ENCODE data around the gene DOCK9. TPM values are rescaled to one million over a fixed set of nuclear protein-coding genes. Genes with fewer than 3 reads are reported as not detected.
"Not testable (repeated sequence)": the region's sequence is repeated elsewhere in the genome, so short reads cannot be mapped to it uniquely, and the experiment has no call there.

DOCK9 gene
- total and polyA plus RNA-seq, 2 experiments from 2014 or later, result 32.8 to 39.1 TPM

- no peak for DNase-seq (ENCODE audit: low read depth in 1 of 2, low spot score in 1 of 2)
- no peaks in the 10 kb centered on the region for H3K27me3 ChIP-seq
- no peak overlapping the region for H3K4me3 ChIP-seq
- no peaks in the 10 kb centered on the region for H3K9me3 ChIP-seq (ENCODE audit: low read depth)
- peaks cover under 1% of the 10 kb centered on the region for H3K4me1 ChIP-seq (ENCODE audit: low read depth)
- no peaks in the 10 kb centered on the region for H3K36me3 ChIP-seq
- no peak for TF ChIP-seq CTCF (IDR thresholded peaks at IDR 0.05; ENCODE audit: low read depth, low read length)
- no peak overlapping the region for H3K27ac ChIP-seq
These were observed 161.5 kb downstream of the DOCK9 start for GRCh38 chr13:98816406-98816805.

GRCh38 chr13:98813993-98814392 is 163.9 kb downstream of the DOCK9 start:
- no peaks in the 10 kb centered on the region for H3K9me3 ChIP-seq (ENCODE audit: low read depth)
- no peaks in the 10 kb centered on the region for H3K36me3 ChIP-seq
- H3K27me3 ChIP-seq, result no peaks in the 10 kb centered on the region
- no peak for DNase-seq (ENCODE audit: low read depth in 1 of 2, low spot score in 1 of 2)
- no peak overlapping the region for H3K27ac ChIP-seq
- no peak overlapping the region for H3K4me3 ChIP-seq
- no peaks in the 10 kb centered on the region for H3K4me1 ChIP-seq (ENCODE audit: low read depth)
- TF ChIP-seq CTCF (IDR thresholded peaks at IDR 0.05; ENCODE audit: low read depth, low read length), result no peak

GRCh38 chr13:98812186-98812790 is 165.6 kb downstream of the DOCK9 start:
- H3K9me3 ChIP-seq (ENCODE audit: low read depth); H3K4me3 ChIP-seq; H3K27ac ChIP-seq; H3K4me1 ChIP-seq (ENCODE audit: low read depth); DNase-seq (ENCODE audit: low read depth in 1 of 2, low spot score in 1 of 2); H3K27me3 ChIP-seq; H3K36me3 ChIP-seq: not testable (repeated sequence)

GRCh38 chr13:98810746-98811145 is 167.1 kb downstream of the DOCK9 start:
- DNase-seq (ENCODE audit: low read depth in 1 of 2, low spot score in 1 of 2), result no peak
- TF ChIP-seq CTCF (IDR thresholded peaks at IDR 0.05; ENCODE audit: low read depth, low read length), result no peak

GRCh38 chr13:98809345-98809777 is 168.5 kb downstream of the DOCK9 start:
- no peak overlapping the region for H3K27ac ChIP-seq
- no peaks in the 10 kb centered on the region for H3K9me3 ChIP-seq (ENCODE audit: low read depth)
- no peak for TF ChIP-seq CTCF (IDR thresholded peaks at IDR 0.05; ENCODE audit: low read depth, low read length)

More at GRCh38 chr13:98810746-98811145, 167.1 kb downstream of the DOCK9 start:
- no peak overlapping the region for H3K4me3 ChIP-seq
- H3K9me3 ChIP-seq (ENCODE audit: low read depth), result no peaks in the 10 kb centered on the region
- no peaks in the 10 kb centered on the region for H3K27me3 ChIP-seq
- H3K4me1 ChIP-seq (ENCODE audit: low read depth), result no peaks in the 10 kb centered on the region
- H3K36me3 ChIP-seq, result peaks cover 8% of the 10 kb centered on the region
- H3K27ac ChIP-seq, result no peak overlapping the region

GRCh38 chr13:98807774-98808173 is 170.1 kb downstream of the DOCK9 start:
- Histone ChIP-seq H3K4me1 (ENCODE audit: low read depth) (no peaks in the 10 kb centered on the region), H3K36me3 (peaks cover 11% of the 10 kb centered on the region), H3K4me3 (no peak overlapping the region), H3K9me3 (ENCODE audit: low read depth) (no peaks in the 10 kb centered on the region), H3K27ac (no peak overlapping the region), H3K27me3 (no peaks in the 10 kb centered on the region)
- no peak for DNase-seq (ENCODE audit: low read depth in 1 of 2, low spot score in 1 of 2)
- TF ChIP-seq CTCF (IDR thresholded peaks at IDR 0.05; ENCODE audit: low read depth, low read length), result no peak

More at GRCh38 chr13:98809345-98809777, 168.5 kb downstream of the DOCK9 start:
- no peak for DNase-seq (ENCODE audit: low read depth in 1 of 2, low spot score in 1 of 2)
- H3K36me3 ChIP-seq, result peaks cover 8% of the 10 kb centered on the region
- H3K4me3 ChIP-seq, result no peak overlapping the region
- no peaks in the 10 kb centered on the region for H3K27me3 ChIP-seq
- H3K4me1 ChIP-seq (ENCODE audit: low read depth), result no peaks in the 10 kb centered on the region
